Prostate gland (tissue), 2 donors: ENCODE measurements around the gene B4GALT5.

ENCODE experiments used
- CTCF ChIP-seq, 4 experiments: fragments of 200-600 bp in 2 of 4; fragments of 450-650 bp in 2 of 4; sonication (generic) in 2 of 4; IDR thresholded peaks; 1 replicate in 3 of 4; 2 replicates in 1 of 4; pipeline ENCODE4 v1.5.1; 2016 to 2019; ENCODE audit warnings: antibody characterized with exemption in 4 of 4, mild to moderate bottlenecking in 2 of 4, moderate library complexity in 2 of 4
- POLR2A ChIP-seq: fragments of 450-650 bp; IDR thresholded peaks from one replicate; pipeline ENCODE4 v1.6.1; 2016; ENCODE audit warnings: antibody characterized with exemption, mild to moderate bottlenecking
- POLR2AphosphoS5 ChIP-seq: sonication (generic); formaldehyde crosslinking; IDR thresholded peaks from one replicate; pipeline ENCODE4 v1.6.1; 2017; ENCODE audit warnings: antibody characterized with exemption

- TF ChIP-seq CTCF (IDR thresholded peaks at IDR 0.05) = no peak
- TF ChIP-seq POLR2A = no peak
- TF ChIP-seq POLR2AphosphoS5 = peak; percentile 83
These were observed 57.4 kb downstream of the B4GALT5 start for GRCh38 chr20:49656304-49656703.
